Ovary (tissue), 3 donors: Measurements from ENCODE around the gene USH2A.

Experiments used
- POLR2A ChIP-seq: fragments of 450-650 bp; IDR thresholded peaks from one replicate; pipeline ENCODE4 v1.6.1; 2017; ENCODE audit warnings: antibody characterized with exemption, mild to moderate bottlenecking, moderate library complexity
- TF ChIP-seq, protein P1 (sequence below), 3 donors: fragments of 450-650 bp in 2 of 3; fragments of 200-600 bp in 1 of 3; IDR thresholded peaks; one replicate each; pipeline versions ENCODE4 v1.5.1 to v1.8.0; 2016 to 2022; ENCODE audit warnings: antibody characterized with exemption in 3 of 3, mild to moderate bottlenecking in 1 of 3
- donor health status: DM: no; HTN: no; CAD: no.

- TF ChIP-seq, protein P1, sequence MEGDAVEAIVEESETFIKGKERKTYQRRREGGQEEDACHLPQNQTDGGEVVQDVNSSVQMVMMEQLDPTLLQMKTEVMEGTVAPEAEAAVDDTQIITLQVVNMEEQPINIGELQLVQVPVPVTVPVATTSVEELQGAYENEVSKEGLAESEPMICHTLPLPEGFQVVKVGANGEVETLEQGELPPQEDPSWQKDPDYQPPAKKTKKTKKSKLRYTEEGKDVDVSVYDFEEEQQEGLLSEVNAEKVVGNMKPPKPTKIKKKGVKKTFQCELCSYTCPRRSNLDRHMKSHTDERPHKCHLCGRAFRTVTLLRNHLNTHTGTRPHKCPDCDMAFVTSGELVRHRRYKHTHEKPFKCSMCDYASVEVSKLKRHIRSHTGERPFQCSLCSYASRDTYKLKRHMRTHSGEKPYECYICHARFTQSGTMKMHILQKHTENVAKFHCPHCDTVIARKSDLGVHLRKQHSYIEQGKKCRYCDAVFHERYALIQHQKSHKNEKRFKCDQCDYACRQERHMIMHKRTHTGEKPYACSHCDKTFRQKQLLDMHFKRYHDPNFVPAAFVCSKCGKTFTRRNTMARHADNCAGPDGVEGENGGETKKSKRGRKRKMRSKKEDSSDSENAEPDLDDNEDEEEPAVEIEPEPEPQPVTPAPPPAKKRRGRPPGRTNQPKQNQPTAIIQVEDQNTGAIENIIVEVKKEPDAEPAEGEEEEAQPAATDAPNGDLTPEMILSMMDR (IDR thresholded peaks at IDR 0.05) = no peak
- no peak for TF ChIP-seq POLR2A
These were observed 655.5 kb downstream of the USH2A start for GRCh38 chr1:215767761-215768160.
